Gastrocnemius medialis (tissue), 4 donors: Measurements from ENCODE around the gene MTHFSD.

Experiments used
- POLR2A ChIP-seq, 2 donors: fragments of 450-650 bp; IDR thresholded peaks; one replicate each; pipeline ENCODE4 v1.6.1; 2017; ENCODE audit warnings: antibody characterized with exemption in 2 of 2, mild to moderate bottlenecking in 2 of 2, moderate library complexity in 2 of 2
- TF ChIP-seq, protein P1 (sequence below), 5 experiments: fragments of 450-650 bp in 3 of 5; fragments of 200-600 bp in 2 of 5; sonication (generic) in 2 of 5; IDR thresholded peaks in 4 of 5; conservative IDR thresholded peaks in 1 of 5; 1 replicate in 4 of 5; 2 replicates in 1 of 5; pipeline ENCODE4 v1.5.1; 2016 to 2019; ENCODE audit warnings: antibody characterized with exemption in 5 of 5, mild to moderate bottlenecking in 3 of 5, moderate library complexity in 3 of 5

DNA sequence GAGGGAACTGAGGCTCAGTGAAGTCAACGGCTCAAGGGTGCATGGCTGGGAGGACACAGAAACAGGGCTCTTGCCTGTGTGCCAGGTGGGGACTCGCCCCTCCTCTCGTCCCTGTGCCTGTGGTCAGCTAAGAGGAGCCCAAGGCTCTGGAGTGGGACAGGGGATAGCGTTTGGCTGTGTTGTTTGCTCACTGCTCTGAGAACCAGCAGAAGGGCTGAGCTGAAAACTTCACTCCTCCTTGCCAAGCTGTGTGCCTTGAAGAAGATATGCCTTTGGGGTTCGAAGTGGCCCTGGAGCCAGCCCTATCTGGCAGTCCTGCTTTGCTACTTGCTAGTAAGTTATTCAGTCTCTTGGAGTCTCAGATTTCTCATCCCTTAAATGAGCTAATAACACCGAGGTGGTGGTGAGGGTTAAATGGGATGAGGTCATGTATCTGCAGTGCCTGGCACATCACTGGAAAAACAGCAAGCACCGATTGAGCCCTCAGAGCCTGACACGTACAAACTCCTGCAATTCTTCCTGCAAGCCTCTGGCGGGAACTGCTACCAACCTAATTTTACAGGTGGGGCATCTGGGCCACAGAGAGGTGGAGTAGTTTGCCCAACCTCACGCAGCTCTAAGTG is 41.1 kb upstream of the MTHFSD start:
- TF ChIP-seq, protein P1, sequence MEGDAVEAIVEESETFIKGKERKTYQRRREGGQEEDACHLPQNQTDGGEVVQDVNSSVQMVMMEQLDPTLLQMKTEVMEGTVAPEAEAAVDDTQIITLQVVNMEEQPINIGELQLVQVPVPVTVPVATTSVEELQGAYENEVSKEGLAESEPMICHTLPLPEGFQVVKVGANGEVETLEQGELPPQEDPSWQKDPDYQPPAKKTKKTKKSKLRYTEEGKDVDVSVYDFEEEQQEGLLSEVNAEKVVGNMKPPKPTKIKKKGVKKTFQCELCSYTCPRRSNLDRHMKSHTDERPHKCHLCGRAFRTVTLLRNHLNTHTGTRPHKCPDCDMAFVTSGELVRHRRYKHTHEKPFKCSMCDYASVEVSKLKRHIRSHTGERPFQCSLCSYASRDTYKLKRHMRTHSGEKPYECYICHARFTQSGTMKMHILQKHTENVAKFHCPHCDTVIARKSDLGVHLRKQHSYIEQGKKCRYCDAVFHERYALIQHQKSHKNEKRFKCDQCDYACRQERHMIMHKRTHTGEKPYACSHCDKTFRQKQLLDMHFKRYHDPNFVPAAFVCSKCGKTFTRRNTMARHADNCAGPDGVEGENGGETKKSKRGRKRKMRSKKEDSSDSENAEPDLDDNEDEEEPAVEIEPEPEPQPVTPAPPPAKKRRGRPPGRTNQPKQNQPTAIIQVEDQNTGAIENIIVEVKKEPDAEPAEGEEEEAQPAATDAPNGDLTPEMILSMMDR (IDR thresholded peaks at IDR 0.05 in 4 of 5, conservative IDR thresholded peaks at IDR 0.05 in 1 of 5): no peak
- no peak for TF ChIP-seq POLR2A (IDR thresholded peaks at IDR 0.05)
